ENCODE results near the gene CHCHD6.

CHCHD6 gene

GRCh38 chr3:126867190-126867862 is 163.3 kb downstream of the CHCHD6 start:
- Histone ChIP-seq H3K4me3 (ENCODE audit: insufficient read depth, low read depth, low read length, poor library complexity, severe bottlenecking) (no peak overlapping the region), H3K27me3 (replicated peaks; ENCODE audit: control insufficient read depth, insufficient read depth, low read length, poor library complexity, severe bottlenecking) (no peaks in the 10 kb centered on the region), H3K4me1 (ENCODE audit: control insufficient read depth, insufficient read depth, low read length, poor library complexity, severe bottlenecking) (no peaks in the 10 kb centered on the region), H3K27ac (ENCODE audit: insufficient read depth, low read length, poor library complexity, severe bottlenecking) (no peak overlapping the region), H3K9me3 (ENCODE audit: control insufficient read depth, low read length) (no peaks in the 10 kb centered on the region), H3K36me3 (ENCODE audit: control insufficient read depth, insufficient read depth, low read length) (no peaks in the 10 kb centered on the region)
- no peak for DNase-seq

GRCh38 chr3:126867863-126868200 is 163.8 kb downstream of the CHCHD6 start:
- Histone ChIP-seq H3K4me3 (ENCODE audit: insufficient read depth, low read depth, low read length, poor library complexity, severe bottlenecking) (no peak overlapping the region), H3K27me3 (replicated peaks; ENCODE audit: control insufficient read depth, insufficient read depth, low read length, poor library complexity, severe bottlenecking) (no peaks in the 10 kb centered on the region), H3K4me1 (ENCODE audit: control insufficient read depth, insufficient read depth, low read length, poor library complexity, severe bottlenecking) (no peaks in the 10 kb centered on the region), H3K27ac (ENCODE audit: insufficient read depth, low read length, poor library complexity, severe bottlenecking) (no peak overlapping the region), H3K9me3 (ENCODE audit: control insufficient read depth, low read length) (no peaks in the 10 kb centered on the region), H3K36me3 (ENCODE audit: control insufficient read depth, insufficient read depth, low read length) (no peaks in the 10 kb centered on the region)
- DNase-seq, result no peak

- Histone ChIP-seq H3K36me3 (ENCODE audit: control insufficient read depth, insufficient read depth, low read length) (no peaks in the 10 kb centered on the region), H3K9me3 (ENCODE audit: control insufficient read depth, low read length) (no peaks in the 10 kb centered on the region), H3K27me3 (replicated peaks; ENCODE audit: control insufficient read depth, insufficient read depth, low read length, poor library complexity, severe bottlenecking) (no peaks in the 10 kb centered on the region), H3K27ac (ENCODE audit: insufficient read depth, low read length, poor library complexity, severe bottlenecking) (no peak overlapping the region), H3K4me1 (ENCODE audit: control insufficient read depth, insufficient read depth, low read length, poor library complexity, severe bottlenecking) (no peaks in the 10 kb centered on the region), H3K4me3 (ENCODE audit: insufficient read depth, low read depth, low read length, poor library complexity, severe bottlenecking) (no peak overlapping the region)
- no peak for DNase-seq
These were observed 166.7 kb downstream of the CHCHD6 start for GRCh38 chr3:126870608-126871210.

- no peak overlapping the region for H3K27ac ChIP-seq (ENCODE audit: insufficient read depth, low read length, poor library complexity, severe bottlenecking)
- H3K9me3 ChIP-seq (ENCODE audit: control insufficient read depth, low read length), result no peaks in the 10 kb centered on the region
- H3K4me1 ChIP-seq (ENCODE audit: control insufficient read depth, insufficient read depth, low read length, poor library complexity, severe bottlenecking), result no peaks in the 10 kb centered on the region
- no peaks in the 10 kb centered on the region for H3K27me3 ChIP-seq (replicated peaks; ENCODE audit: control insufficient read depth, insufficient read depth, low read length, poor library complexity, severe bottlenecking)
- no peaks in the 10 kb centered on the region for H3K36me3 ChIP-seq (ENCODE audit: control insufficient read depth, insufficient read depth, low read length)
- H3K4me3 ChIP-seq (ENCODE audit: insufficient read depth, low read depth, low read length, poor library complexity, severe bottlenecking), result no peak overlapping the region
- DNase-seq, result no peak
These were observed 168.8 kb downstream of the CHCHD6 start for GRCh38 chr3:126872701-126873342.

GRCh38 chr3:126873416-126873815 is 169.4 kb downstream of the CHCHD6 start:
- no peaks in the 10 kb centered on the region for H3K4me1 ChIP-seq (ENCODE audit: control insufficient read depth, insufficient read depth, low read length, poor library complexity, severe bottlenecking)
- H3K27me3 ChIP-seq (replicated peaks; ENCODE audit: control insufficient read depth, insufficient read depth, low read length, poor library complexity, severe bottlenecking), result no peaks in the 10 kb centered on the region
- no peaks in the 10 kb centered on the region for H3K36me3 ChIP-seq (ENCODE audit: control insufficient read depth, insufficient read depth, low read length)
- no peak for DNase-seq
- H3K27ac ChIP-seq (ENCODE audit: insufficient read depth, low read length, poor library complexity, severe bottlenecking), result no peak overlapping the region
- no peak overlapping the region for H3K4me3 ChIP-seq (ENCODE audit: insufficient read depth, low read depth, low read length, poor library complexity, severe bottlenecking)
- no peaks in the 10 kb centered on the region for H3K9me3 ChIP-seq (ENCODE audit: control insufficient read depth, low read length)

- no peak for DNase-seq
- Histone ChIP-seq H3K36me3 (ENCODE audit: control insufficient read depth, insufficient read depth, low read length) (no peaks in the 10 kb centered on the region), H3K9me3 (ENCODE audit: control insufficient read depth, low read length) (no peaks in the 10 kb centered on the region), H3K27ac (ENCODE audit: insufficient read depth, low read length, poor library complexity, severe bottlenecking) (no peak overlapping the region), H3K4me3 (ENCODE audit: insufficient read depth, low read depth, low read length, poor library complexity, severe bottlenecking) (no peak overlapping the region), H3K27me3 (replicated peaks; ENCODE audit: control insufficient read depth, insufficient read depth, low read length, poor library complexity, severe bottlenecking) (no peaks in the 10 kb centered on the region), H3K4me1 (ENCODE audit: control insufficient read depth, insufficient read depth, low read length, poor library complexity, severe bottlenecking) (no peaks in the 10 kb centered on the region)
These were observed 174.6 kb downstream of the CHCHD6 start for GRCh38 chr3:126878664-126879063.

GRCh38 chr3:126880901-126881300 is 176.9 kb downstream of the CHCHD6 start:
- Histone ChIP-seq H3K27me3 (replicated peaks; ENCODE audit: control insufficient read depth, insufficient read depth, low read length, poor library complexity, severe bottlenecking) (no peaks in the 10 kb centered on the region), H3K4me1 (ENCODE audit: control insufficient read depth, insufficient read depth, low read length, poor library complexity, severe bottlenecking) (no peaks in the 10 kb centered on the region), H3K4me3 (ENCODE audit: insufficient read depth, low read depth, low read length, poor library complexity, severe bottlenecking) (no peak overlapping the region), H3K36me3 (ENCODE audit: control insufficient read depth, insufficient read depth, low read length) (no peaks in the 10 kb centered on the region), H3K27ac (ENCODE audit: insufficient read depth, low read length, poor library complexity, severe bottlenecking) (no peak overlapping the region), H3K9me3 (ENCODE audit: control insufficient read depth, low read length) (no peaks in the 10 kb centered on the region)
- no peak for DNase-seq

GRCh38 chr3:126881861-126882260 is 177.8 kb downstream of the CHCHD6 start:
- H3K4me1 ChIP-seq (ENCODE audit: control insufficient read depth, insufficient read depth, low read length, poor library complexity, severe bottlenecking), result no peaks in the 10 kb centered on the region
- no peak overlapping the region for H3K4me3 ChIP-seq (ENCODE audit: insufficient read depth, low read depth, low read length, poor library complexity, severe bottlenecking)
- no peak for DNase-seq
- no peaks in the 10 kb centered on the region for H3K36me3 ChIP-seq (ENCODE audit: control insufficient read depth, insufficient read depth, low read length)
- H3K27ac ChIP-seq (ENCODE audit: insufficient read depth, low read length, poor library complexity, severe bottlenecking), result no peak overlapping the region
- no peaks in the 10 kb centered on the region for H3K9me3 ChIP-seq (ENCODE audit: control insufficient read depth, low read length)
- no peaks in the 10 kb centered on the region for H3K27me3 ChIP-seq (replicated peaks; ENCODE audit: control insufficient read depth, insufficient read depth, low read length, poor library complexity, severe bottlenecking)

GRCh38 chr3:126883241-126883640 is 179.2 kb downstream of the CHCHD6 start:
- no peaks in the 10 kb centered on the region for H3K4me1 ChIP-seq (ENCODE audit: control insufficient read depth, insufficient read depth, low read length, poor library complexity, severe bottlenecking)
- H3K27me3 ChIP-seq (replicated peaks; ENCODE audit: control insufficient read depth, insufficient read depth, low read length, poor library complexity, severe bottlenecking), result no peaks in the 10 kb centered on the region
- no peaks in the 10 kb centered on the region for H3K9me3 ChIP-seq (ENCODE audit: control insufficient read depth, low read length)
- H3K36me3 ChIP-seq (ENCODE audit: control insufficient read depth, insufficient read depth, low read length), result no peaks in the 10 kb centered on the region
- no peak overlapping the region for H3K27ac ChIP-seq (ENCODE audit: insufficient read depth, low read length, poor library complexity, severe bottlenecking)
- H3K4me3 ChIP-seq (ENCODE audit: insufficient read depth, low read depth, low read length, poor library complexity, severe bottlenecking), result no peak overlapping the region
- DNase-seq, result no peak

- no peak overlapping the region for H3K4me3 ChIP-seq (ENCODE audit: insufficient read depth, low read depth, low read length, poor library complexity, severe bottlenecking)
- H3K9me3 ChIP-seq (ENCODE audit: control insufficient read depth, low read length), result no peaks in the 10 kb centered on the region
- H3K27ac ChIP-seq (ENCODE audit: insufficient read depth, low read length, poor library complexity, severe bottlenecking), result no peak overlapping the region
- H3K36me3 ChIP-seq (ENCODE audit: control insufficient read depth, insufficient read depth, low read length), result no peaks in the 10 kb centered on the region
- no peaks in the 10 kb centered on the region for H3K4me1 ChIP-seq (ENCODE audit: control insufficient read depth, insufficient read depth, low read length, poor library complexity, severe bottlenecking)
- no peaks in the 10 kb centered on the region for H3K27me3 ChIP-seq (replicated peaks; ENCODE audit: control insufficient read depth, insufficient read depth, low read length, poor library complexity, severe bottlenecking)
- DNase-seq, result no peak
These were observed 181.4 kb downstream of the CHCHD6 start for GRCh38 chr3:126885425-126885824.

Measured in effector memory CD4-positive, alpha-beta T cell (primary cell).